Neural cell (in vitro differentiated cells): ENCODE results near the gene SLC6A17. TPM values are rescaled to one million over a fixed set of nuclear protein-coding genes. Genes with fewer than 3 reads are reported as not detected.

ENCODE experiments used
- H2AFZ ChIP-seq: fragments of 200-600, 300-800 bp; sonication (generic), shearing (Covaris generic); 2 replicates; pipeline ENCODE4 v1.6.0; 2014; ENCODE audit warnings: low read depth, mild to moderate bottlenecking, antibody characterized with exemption, low read length, moderate library complexity
- H3F3A ChIP-seq: fragments of 200-600 bp; shearing (Covaris generic); 2 replicates; pipeline ENCODE4 v1.6.1; 2016; ENCODE audit warnings: mild to moderate bottlenecking, moderate library complexity, mixed read lengths, antibody characterized with exemption, low read length; ENCODE audit not compliant: insufficient read depth, poor library complexity, severe bottlenecking
- H3K27ac ChIP-seq: fragments of 200-600, 300-800 bp; sonication (generic), shearing (Covaris generic); 2 replicates; pipeline ENCODE4 v1.5.1; 2014; ENCODE audit warnings: mild to moderate bottlenecking, low read length, moderate library complexity
- H3K27me3 ChIP-seq: fragments of 300-800, 200-600 bp; sonication (generic), shearing (Covaris generic); 2 replicates; pipeline ENCODE4 v1.6.0; 2014; ENCODE audit warnings: mild to moderate bottlenecking, low read depth, low read length, moderate library complexity; ENCODE audit not compliant: insufficient read depth
- H3K36me3 ChIP-seq: fragments of 300-800, 200-600 bp; sonication (generic), shearing (Covaris generic); 2 replicates; pipeline ENCODE4 v1.5.1; 2014; ENCODE audit warnings: mild to moderate bottlenecking, antibody characterized with exemption, low read length, moderate library complexity; ENCODE audit not compliant: insufficient read depth
- H3K4me2 ChIP-seq: fragments of 300-800, 200-600 bp; sonication (generic), shearing (Covaris generic); 2 replicates; pipeline ENCODE4 v1.6.0; 2014; ENCODE audit warnings: mild to moderate bottlenecking, low read length
- H3K4me3 ChIP-seq: fragments of 300-800, 200-600 bp; sonication (generic), shearing (Covaris generic); 2 replicates; pipeline ENCODE4 v1.5.1; 2014; ENCODE audit warnings: mild to moderate bottlenecking, low read length, moderate library complexity
- H3K79me2 ChIP-seq: fragments of 200-600 bp; shearing (Covaris generic); replicated peaks from 2 replicates; pipeline ENCODE4 v1.6.0; 2014; ENCODE audit warnings: mild to moderate bottlenecking, low read length, moderate library complexity; ENCODE audit not compliant: insufficient read depth
- H3K9ac ChIP-seq: fragments of 300-800, 200-600 bp; sonication (generic), shearing (Covaris generic); 2 replicates; pipeline ENCODE4 v1.6.1; 2016; ENCODE audit warnings: mild to moderate bottlenecking, low read length, mixed read lengths
- H3K9me2 ChIP-seq: fragments of 200-600 bp; shearing (Covaris generic); 2 replicates; pipeline ENCODE4 v1.6.1; 2016; ENCODE audit warnings: mild to moderate bottlenecking, low read length, mixed read lengths; ENCODE audit not compliant: insufficient read depth
- H3K9me3 ChIP-seq: fragments of 200-600, 300-800 bp; sonication (generic), shearing (Covaris generic); 2 replicates; pipeline ENCODE4 v1.6.1; 2016; ENCODE audit warnings: mild to moderate bottlenecking, mixed run types, low read length, moderate library complexity, mixed read lengths
- H4K20me1 ChIP-seq: fragments of 200-600 bp; shearing (Covaris generic); 2 replicates; pipeline ENCODE4 v1.6.1; 2016; ENCODE audit warnings: mild to moderate bottlenecking, mixed run types; ENCODE audit not compliant: insufficient read depth
- EP300 ChIP-seq: fragments of 450-650 bp; conservative IDR thresholded peaks from 2 replicates; pipeline ENCODE4 v1.6.1; 2014; ENCODE audit warnings: antibody characterized with exemption, mild to moderate bottlenecking, moderate library complexity; ENCODE audit not compliant: poor library complexity, severe bottlenecking
- EZH2 ChIP-seq: fragments of 200-600, 300-800 bp; shearing (Covaris generic), sonication (generic); IDR thresholded peaks from 2 replicates; pipeline ENCODE4 v1.6.1; 2014; ENCODE audit warnings: antibody characterized with exemption, low read length, borderline replicate concordance, mild to moderate bottlenecking; ENCODE audit not compliant: insufficient read depth, poor library complexity, severe bottlenecking
- MXI1 ChIP-seq: fragments of 450-650 bp; conservative IDR thresholded peaks from 2 replicates; pipeline ENCODE4 v1.6.1; 2014; ENCODE audit warnings: antibody characterized with exemption, mild to moderate bottlenecking; ENCODE audit not compliant: poor library complexity, severe bottlenecking
- POLR2AphosphoS5 ChIP-seq: IDR thresholded peaks from 2 replicates; pipeline ENCODE4 v1.6.1; 2012
- RAD21 ChIP-seq: fragments of 450-650 bp; conservative IDR thresholded peaks from 2 replicates; pipeline ENCODE4 v1.6.1; 2014; ENCODE audit warnings: antibody characterized with exemption, mild to moderate bottlenecking, moderate library complexity
- SMC3 ChIP-seq: fragments of 450-650 bp; conservative IDR thresholded peaks from 2 replicates; pipeline ENCODE4 v1.6.1; 2014; ENCODE audit warnings: antibody characterized with exemption, mild to moderate bottlenecking, moderate library complexity; ENCODE audit not compliant: poor library complexity
- TAF1 ChIP-seq: IDR thresholded peaks from 2 replicates; pipeline ENCODE4 v1.6.1; 2012; ENCODE audit warnings: low read depth
- polyA plus RNA-seq: library from polyadenylated mRNA; depleted of rRNA; stranded (reverse); fragments of >200 nt; gene quantifications from 2 replicates; pipeline ENCODE4 v1.2.3, GENCODE V29; 2014
- TF ChIP-seq, protein P1 (sequence below): fragments of 450-650 bp; IDR thresholded peaks from 2 replicates; pipeline ENCODE4 v1.5.1; 2014; ENCODE audit warnings: antibody characterized with exemption, mild to moderate bottlenecking, moderate library complexity; ENCODE audit not compliant: poor library complexity, severe bottlenecking
- TF ChIP-seq, protein P2 (sequence below): IDR thresholded peaks from 2 replicates; pipeline ENCODE4 v1.6.1; 2012; ENCODE audit warnings: borderline replicate concordance

SLC6A17 gene
- polyA plus RNA-seq, 1 donor from 2014 or later: 3.5 TPM

DNA sequence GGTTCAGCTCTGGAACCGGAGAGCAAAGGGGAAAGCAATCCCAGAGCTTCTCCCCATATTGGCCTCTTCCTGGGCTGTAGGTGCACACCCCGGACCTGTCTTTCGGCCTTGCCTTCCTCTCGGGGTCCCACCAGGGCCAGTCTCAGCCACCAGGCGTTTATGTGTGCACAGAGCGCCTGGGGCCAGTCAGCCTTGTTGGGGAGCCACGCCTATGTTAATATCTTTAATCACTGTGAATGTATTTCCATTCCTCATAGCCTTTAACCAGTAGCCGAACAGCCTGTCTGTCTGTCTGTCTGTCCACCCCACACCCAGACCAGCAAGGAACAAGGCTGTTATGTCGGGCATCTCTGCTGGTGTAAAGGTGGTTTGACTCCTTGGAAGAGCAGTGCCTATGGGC lies 78.6 kb downstream of the SLC6A17 start:
- Histone ChIP-seq H3K27ac (no peak overlapping the region), H3K9me2 (no peaks in the 10 kb centered on the region)
- TF ChIP-seq EP300 (no peak), TAF1 (no peak), EZH2 (no peak), RAD21 (no peak), SMC3 (no peak), MXI1 (no peak)
- TF ChIP-seq, protein P1, sequence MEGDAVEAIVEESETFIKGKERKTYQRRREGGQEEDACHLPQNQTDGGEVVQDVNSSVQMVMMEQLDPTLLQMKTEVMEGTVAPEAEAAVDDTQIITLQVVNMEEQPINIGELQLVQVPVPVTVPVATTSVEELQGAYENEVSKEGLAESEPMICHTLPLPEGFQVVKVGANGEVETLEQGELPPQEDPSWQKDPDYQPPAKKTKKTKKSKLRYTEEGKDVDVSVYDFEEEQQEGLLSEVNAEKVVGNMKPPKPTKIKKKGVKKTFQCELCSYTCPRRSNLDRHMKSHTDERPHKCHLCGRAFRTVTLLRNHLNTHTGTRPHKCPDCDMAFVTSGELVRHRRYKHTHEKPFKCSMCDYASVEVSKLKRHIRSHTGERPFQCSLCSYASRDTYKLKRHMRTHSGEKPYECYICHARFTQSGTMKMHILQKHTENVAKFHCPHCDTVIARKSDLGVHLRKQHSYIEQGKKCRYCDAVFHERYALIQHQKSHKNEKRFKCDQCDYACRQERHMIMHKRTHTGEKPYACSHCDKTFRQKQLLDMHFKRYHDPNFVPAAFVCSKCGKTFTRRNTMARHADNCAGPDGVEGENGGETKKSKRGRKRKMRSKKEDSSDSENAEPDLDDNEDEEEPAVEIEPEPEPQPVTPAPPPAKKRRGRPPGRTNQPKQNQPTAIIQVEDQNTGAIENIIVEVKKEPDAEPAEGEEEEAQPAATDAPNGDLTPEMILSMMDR: no peak

DNA sequence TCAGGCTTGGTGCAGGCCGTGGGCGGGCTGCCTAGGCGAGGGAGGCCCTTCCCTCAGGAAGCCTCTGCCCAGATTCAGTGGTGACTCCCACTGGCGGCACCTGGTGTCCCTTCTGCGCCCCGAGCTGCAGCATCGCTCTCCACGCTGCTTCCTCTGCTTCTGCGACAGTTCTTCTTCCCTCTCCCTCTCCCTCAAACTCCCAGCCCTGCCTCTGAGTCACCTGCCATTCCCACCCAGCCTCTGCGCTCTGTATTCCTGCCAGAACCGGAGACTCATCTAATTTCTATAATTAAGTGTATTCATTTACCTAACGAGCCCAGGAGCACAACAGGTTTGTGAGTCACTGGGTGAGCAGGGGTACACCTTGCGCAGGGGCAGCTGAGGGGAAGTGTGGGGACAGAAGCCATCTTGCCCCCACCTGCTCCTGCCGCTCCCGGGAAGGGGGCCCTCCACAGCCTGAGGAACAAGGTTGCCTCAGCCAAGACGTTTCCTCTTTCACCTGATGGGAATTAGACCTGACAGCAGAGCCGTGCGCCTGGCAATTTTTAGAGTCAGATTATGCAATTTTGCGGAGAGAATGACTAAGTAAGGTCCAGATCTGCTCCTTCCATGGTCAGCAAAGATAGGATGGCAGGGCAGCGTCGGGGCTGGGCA lies 79.2 kb downstream of the SLC6A17 start:
- Histone ChIP-seq H2AFZ (no peak overlapping the region), H3K79me2 (no peaks in the 10 kb centered on the region), H3K9me3 (no peaks in the 10 kb centered on the region), H3K4me3 (no peak overlapping the region), H3K36me3 (no peaks in the 10 kb centered on the region), H4K20me1 (no peaks in the 10 kb centered on the region), H3K4me2 (no peak overlapping the region), H3K9ac (no peak overlapping the region), H3K9me2 (no peaks in the 10 kb centered on the region), H3K27me3 (no peaks in the 10 kb centered on the region), H3F3A (no peaks in the 10 kb centered on the region), H3K27ac (no peak overlapping the region)
- TF ChIP-seq, protein P1: no peak
- no peak for TF ChIP-seq POLR2AphosphoS5
- TF ChIP-seq TAF1: no peak
- TF ChIP-seq MXI1: no peak

More for the DNA sequence above, 78.6 kb downstream of the SLC6A17 start:
- no peak overlapping the region for H2AFZ ChIP-seq
- no peak overlapping the region for H3K9ac ChIP-seq
- H4K20me1 ChIP-seq: no peaks in the 10 kb centered on the region
- no peaks in the 10 kb centered on the region for H3K27me3 ChIP-seq
- no peaks in the 10 kb centered on the region for H3F3A ChIP-seq
- no peak overlapping the region for H3K4me2 ChIP-seq
- no peaks in the 10 kb centered on the region for H3K36me3 ChIP-seq
- no peak overlapping the region for H3K4me3 ChIP-seq
- H3K79me2 ChIP-seq: no peaks in the 10 kb centered on the region
- no peaks in the 10 kb centered on the region for H3K9me3 ChIP-seq

DNA sequence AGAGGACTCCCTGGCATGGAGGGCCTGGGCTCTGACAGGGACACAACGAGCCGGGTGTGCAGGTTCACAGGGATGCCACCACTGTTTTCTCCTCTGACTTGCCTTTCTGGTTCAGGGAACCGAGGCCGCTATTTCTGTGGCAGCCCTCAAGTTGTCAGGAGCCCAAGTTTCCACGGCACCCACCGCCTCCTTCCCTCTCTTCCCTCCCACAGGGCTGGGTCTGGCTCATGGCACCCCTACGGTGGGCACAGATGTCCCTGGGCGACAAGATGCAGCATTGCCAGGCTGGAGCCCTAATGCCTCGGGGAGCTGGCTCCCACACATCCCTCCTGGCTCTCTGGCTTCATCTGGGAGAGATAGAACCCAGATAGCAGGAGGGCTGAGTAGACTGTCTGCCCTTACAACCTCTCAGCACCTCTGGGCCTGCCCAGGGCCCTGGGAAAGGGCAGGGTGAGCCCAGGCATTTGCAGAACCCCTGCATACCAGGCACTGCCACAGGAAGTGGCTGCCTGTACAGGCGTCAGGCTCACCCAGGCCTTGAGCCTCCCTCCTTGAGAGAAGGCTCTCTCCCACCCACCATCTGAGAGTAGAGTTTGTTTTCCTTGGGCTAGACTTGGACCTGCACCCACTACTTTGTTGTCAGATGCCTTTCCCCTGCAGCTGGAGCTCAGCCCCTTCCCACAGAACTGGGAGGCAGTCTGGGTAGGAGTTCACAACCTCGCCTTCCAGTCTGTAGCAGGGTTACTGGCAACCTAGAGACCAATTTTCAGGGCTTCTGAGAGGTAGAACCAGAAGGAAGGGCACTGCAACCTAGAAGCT lies 80.3 kb downstream of the SLC6A17 start:
- no peak overlapping the region for H3K4me2 ChIP-seq
- H3K36me3 ChIP-seq: no peaks in the 10 kb centered on the region
- H3K9me3 ChIP-seq: no peaks in the 10 kb centered on the region
- no peak overlapping the region for H3K4me3 ChIP-seq
- no peaks in the 10 kb centered on the region for H4K20me1 ChIP-seq
- H3K9me2 ChIP-seq: no peaks in the 10 kb centered on the region
- H3K27me3 ChIP-seq: no peaks in the 10 kb centered on the region
- no peak overlapping the region for H3K27ac ChIP-seq
- H3F3A ChIP-seq: no peaks in the 10 kb centered on the region
- no peak overlapping the region for H3K9ac ChIP-seq
- H2AFZ ChIP-seq: no peak overlapping the region
- H3K79me2 ChIP-seq: no peaks in the 10 kb centered on the region
- TF ChIP-seq MXI1 (no peak), EP300 (no peak), TAF1 (no peak), POLR2AphosphoS5 (no peak), EZH2 (no peak), RAD21 (no peak), SMC3 (no peak)
- TF ChIP-seq, protein P1: no peak
- TF ChIP-seq, protein P2, sequence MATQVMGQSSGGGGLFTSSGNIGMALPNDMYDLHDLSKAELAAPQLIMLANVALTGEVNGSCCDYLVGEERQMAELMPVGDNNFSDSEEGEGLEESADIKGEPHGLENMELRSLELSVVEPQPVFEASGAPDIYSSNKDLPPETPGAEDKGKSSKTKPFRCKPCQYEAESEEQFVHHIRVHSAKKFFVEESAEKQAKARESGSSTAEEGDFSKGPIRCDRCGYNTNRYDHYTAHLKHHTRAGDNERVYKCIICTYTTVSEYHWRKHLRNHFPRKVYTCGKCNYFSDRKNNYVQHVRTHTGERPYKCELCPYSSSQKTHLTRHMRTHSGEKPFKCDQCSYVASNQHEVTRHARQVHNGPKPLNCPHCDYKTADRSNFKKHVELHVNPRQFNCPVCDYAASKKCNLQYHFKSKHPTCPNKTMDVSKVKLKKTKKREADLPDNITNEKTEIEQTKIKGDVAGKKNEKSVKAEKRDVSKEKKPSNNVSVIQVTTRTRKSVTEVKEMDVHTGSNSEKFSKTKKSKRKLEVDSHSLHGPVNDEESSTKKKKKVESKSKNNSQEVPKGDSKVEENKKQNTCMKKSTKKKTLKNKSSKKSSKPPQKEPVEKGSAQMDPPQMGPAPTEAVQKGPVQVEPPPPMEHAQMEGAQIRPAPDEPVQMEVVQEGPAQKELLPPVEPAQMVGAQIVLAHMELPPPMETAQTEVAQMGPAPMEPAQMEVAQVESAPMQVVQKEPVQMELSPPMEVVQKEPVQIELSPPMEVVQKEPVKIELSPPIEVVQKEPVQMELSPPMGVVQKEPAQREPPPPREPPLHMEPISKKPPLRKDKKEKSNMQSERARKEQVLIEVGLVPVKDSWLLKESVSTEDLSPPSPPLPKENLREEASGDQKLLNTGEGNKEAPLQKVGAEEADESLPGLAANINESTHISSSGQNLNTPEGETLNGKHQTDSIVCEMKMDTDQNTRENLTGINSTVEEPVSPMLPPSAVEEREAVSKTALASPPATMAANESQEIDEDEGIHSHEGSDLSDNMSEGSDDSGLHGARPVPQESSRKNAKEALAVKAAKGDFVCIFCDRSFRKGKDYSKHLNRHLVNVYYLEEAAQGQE: no peak
